Spleen (tissue), 7 donors: Measurements from ENCODE around the gene KLK6.

Experiments used
- CTCF ChIP-seq, 11 experiments: fragments of 200-600 bp in 7 of 11; fragments of 450-650 bp in 4 of 11; sonication (generic) in 4 of 11; IDR thresholded peaks in 8 of 11; conservative IDR thresholded peaks in 3 of 11; 1 replicate in 7 of 11; 2 replicates in 4 of 11; pipeline versions ENCODE4 v1.4.0 to v1.8.0; 2016 to 2021; ENCODE audit warnings: antibody characterized with exemption in 11 of 11, inconsistent platforms in 4 of 11, mild to moderate bottlenecking in 1 of 11
- POLR2A ChIP-seq, 3 donors: fragments of 450-650 bp; IDR thresholded peaks; one replicate each; pipeline ENCODE4 v1.5.1; 2017; ENCODE audit warnings: antibody characterized with exemption in 3 of 3, mild to moderate bottlenecking in 1 of 3
- POLR2AphosphoS5 ChIP-seq, 3 donors: sonication (generic); formaldehyde crosslinking; IDR thresholded peaks; one replicate each; pipeline ENCODE4 v1.5.1; 2017; ENCODE audit warnings: antibody characterized with exemption in 3 of 3
- donor health status: DM: no; HTN: no; CAD: no; lungs with moderate emphysema.
- donor health status: DM: no; HTN: no; CAD: no.
- donor health status: DM: no; HTN: no; CAD: no.

GRCh38 chr19:50992666-50993035 lies 23.3 kb upstream of the KLK6 start:
- TF ChIP-seq CTCF (IDR thresholded peaks at IDR 0.05 in 8 of 11, conservative IDR thresholded peaks at IDR 0.05 in 3 of 11) = no peak
- TF ChIP-seq POLR2AphosphoS5 (IDR thresholded peaks at IDR 0.05) = no peak
- TF ChIP-seq POLR2A (IDR thresholded peaks at IDR 0.05) = no peak
